AG04450 (cell line): ENCODE data around the gene GTSE1. TPM values are rescaled to one million over a fixed set of nuclear protein-coding genes. Genes with fewer than 3 reads are reported as not detected.

Experiments used
- CTCF ChIA-PET: fragments of 300-600, 350-600 bp; formaldehyde crosslinking; extraction: SDS; loops from one replicate; lab custom pipeline; 2022; ENCODE audit warnings: antibody characterized with exemption, inconsistent platforms; lab: Charles Lee
- POLR2A ChIA-PET: fragments of 350-600 bp; formaldehyde crosslinking; extraction: SDS; loops from one replicate; lab custom pipeline; 2021; ENCODE audit warnings: antibody characterized with exemption, inconsistent platforms; lab: Yijun Ruan, JAX
- DNase-seq: peaks from one replicate; pipeline ENCODE4 v3.0.0-alpha.2; 2011; ENCODE audit warnings: low read depth, low spot score
- H3K27ac ChIP-seq: one replicate; pipeline ENCODE4 v1.5.1; 2012; ENCODE audit warnings: low read depth, low read length, control low read depth
- H3K27me3 ChIP-seq: one replicate; pipeline ENCODE4 v1.6.0; 2012; ENCODE audit warnings: low read length; ENCODE audit not compliant: control insufficient read depth, insufficient read depth
- H3K4me3 ChIP-seq: 2 replicates; pipeline ENCODE4 v1.5.1; 2011; ENCODE audit warnings: mild to moderate bottlenecking, low read depth, low read length, control low read depth
- H3K9me3 ChIP-seq: 2 replicates; pipeline ENCODE4 v1.5.1; 2012; ENCODE audit warnings: low read length; ENCODE audit not compliant: control insufficient read depth, insufficient read depth
- polyA plus RNA-seq: library from polyadenylated mRNA; depleted of rRNA; stranded (reverse); fragments of >200 nt; gene quantifications from 2 replicates; pipeline ENCODE4 v1.2.3, GENCODE V29; 2011
- TF ChIP-seq, protein P1 (sequence below): IDR thresholded peaks from 2 replicates; pipeline ENCODE4 v1.5.1; 2011; ENCODE audit warnings: low read depth, low read length, control low read depth, inconsistent platforms

Gene GTSE1
- polyA plus RNA-seq, 1 experiment, result 4.0 TPM

DNA sequence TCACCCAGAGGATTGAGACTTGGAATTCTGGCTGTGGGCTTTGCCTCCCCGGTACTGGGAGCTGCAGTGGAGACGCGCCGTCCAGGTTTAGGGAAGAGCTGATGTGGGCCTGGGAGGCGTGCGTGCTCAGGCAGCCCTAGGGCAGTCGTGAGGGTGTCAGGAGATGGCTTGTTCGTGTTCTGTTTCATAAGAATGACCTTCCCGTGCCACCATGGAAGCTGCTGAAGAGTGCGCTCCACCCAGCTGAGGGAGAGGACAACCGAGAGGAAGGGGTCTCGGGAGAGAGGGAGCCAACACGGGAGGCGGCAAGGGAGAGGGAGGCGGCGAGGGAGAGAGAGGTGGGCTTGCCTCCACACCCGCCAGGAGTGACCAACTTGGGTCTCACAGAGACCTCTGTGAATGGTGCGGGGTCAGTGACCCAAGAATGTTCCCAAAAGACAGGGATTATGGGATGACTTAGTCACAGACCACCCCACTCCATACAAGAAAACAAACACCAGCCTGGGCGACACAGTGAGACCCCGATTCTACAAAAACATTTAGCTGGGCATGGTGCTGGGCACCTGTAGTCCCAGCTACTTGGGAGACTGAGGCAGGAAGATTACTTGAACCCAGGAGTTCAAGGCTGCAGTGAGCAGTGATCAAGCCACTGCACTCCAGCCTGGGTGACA lies 24.2 kb downstream of the GTSE1 start:
- Histone ChIP-seq H3K27ac (no peak overlapping the region), H3K9me3 (no peaks in the 10 kb centered on the region; the same call in 1 of the 2 replicates), H3K4me3 (no peak overlapping the region), H3K27me3 (no peaks in the 10 kb centered on the region)
- ChIA-PET CTCF (no interaction called here), POLR2A (no interaction called here)
- DNase-seq, result no peak
- TF ChIP-seq, protein P1, sequence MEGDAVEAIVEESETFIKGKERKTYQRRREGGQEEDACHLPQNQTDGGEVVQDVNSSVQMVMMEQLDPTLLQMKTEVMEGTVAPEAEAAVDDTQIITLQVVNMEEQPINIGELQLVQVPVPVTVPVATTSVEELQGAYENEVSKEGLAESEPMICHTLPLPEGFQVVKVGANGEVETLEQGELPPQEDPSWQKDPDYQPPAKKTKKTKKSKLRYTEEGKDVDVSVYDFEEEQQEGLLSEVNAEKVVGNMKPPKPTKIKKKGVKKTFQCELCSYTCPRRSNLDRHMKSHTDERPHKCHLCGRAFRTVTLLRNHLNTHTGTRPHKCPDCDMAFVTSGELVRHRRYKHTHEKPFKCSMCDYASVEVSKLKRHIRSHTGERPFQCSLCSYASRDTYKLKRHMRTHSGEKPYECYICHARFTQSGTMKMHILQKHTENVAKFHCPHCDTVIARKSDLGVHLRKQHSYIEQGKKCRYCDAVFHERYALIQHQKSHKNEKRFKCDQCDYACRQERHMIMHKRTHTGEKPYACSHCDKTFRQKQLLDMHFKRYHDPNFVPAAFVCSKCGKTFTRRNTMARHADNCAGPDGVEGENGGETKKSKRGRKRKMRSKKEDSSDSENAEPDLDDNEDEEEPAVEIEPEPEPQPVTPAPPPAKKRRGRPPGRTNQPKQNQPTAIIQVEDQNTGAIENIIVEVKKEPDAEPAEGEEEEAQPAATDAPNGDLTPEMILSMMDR, result no peak

DNA sequence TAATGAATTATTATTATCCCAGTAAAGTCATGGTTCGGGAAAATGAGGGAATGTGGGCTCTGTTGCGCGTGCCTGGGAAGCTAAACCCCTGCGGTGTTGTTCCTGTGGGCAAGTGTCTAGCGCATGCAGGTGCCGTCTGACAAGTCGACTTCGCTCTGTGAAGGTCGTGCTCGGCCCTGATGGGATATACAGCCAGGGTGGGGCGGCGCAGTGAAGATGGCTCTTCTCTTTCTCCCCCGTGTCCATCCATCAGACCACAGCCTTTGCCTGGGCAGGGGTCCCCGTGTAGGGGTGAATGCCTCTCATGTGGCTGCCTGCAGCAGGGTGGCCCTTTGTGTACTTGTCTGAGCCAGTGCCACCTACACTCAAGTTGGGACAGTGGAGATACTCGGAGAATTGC lies 26.0 kb downstream of the GTSE1 start:
- no peak overlapping the region for H3K4me3 ChIP-seq
- no peak overlapping the region for H3K27ac ChIP-seq
- DNase-seq, result no peak
- POLR2A ChIA-PET, result no interaction called here
- TF ChIP-seq, protein P1, result no peak
- H3K27me3 ChIP-seq, result no peaks in the 10 kb centered on the region
- H3K9me3 ChIP-seq, result no peaks in the 10 kb centered on the region; the same call in 1 of the 2 replicates
- CTCF ChIA-PET, result no interaction called here

DNA sequence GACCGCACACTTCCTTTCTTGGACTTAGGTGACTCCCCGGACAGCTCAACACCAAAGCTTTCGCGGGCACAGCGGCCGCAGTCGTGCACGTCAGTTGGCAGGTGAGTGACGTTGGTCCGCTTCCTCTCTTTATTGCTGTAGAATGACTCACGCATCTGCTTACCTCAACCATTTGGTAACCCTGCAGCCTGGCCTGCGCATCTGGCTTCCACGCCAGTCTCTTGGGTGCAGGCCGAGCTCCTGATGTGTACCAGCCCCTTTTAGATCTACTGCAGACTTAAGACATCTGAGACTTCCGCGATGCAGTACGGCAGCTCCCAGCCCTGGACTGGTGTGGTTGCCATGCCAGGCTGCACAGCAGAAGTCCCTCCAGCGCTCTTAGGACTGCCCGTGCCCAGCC lies 26.5 kb downstream of the GTSE1 start:
- H3K4me3 ChIP-seq, result no peak overlapping the region
- no peak for DNase-seq
- TF ChIP-seq, protein P1, result no peak
- POLR2A ChIA-PET, result no interaction called here
- no peaks in the 10 kb centered on the region; the same call in 1 of the 2 replicates for H3K9me3 ChIP-seq
- H3K27ac ChIP-seq, result no peak overlapping the region
- H3K27me3 ChIP-seq, result no peaks in the 10 kb centered on the region
- CTCF ChIA-PET, result no interaction called here

DNA sequence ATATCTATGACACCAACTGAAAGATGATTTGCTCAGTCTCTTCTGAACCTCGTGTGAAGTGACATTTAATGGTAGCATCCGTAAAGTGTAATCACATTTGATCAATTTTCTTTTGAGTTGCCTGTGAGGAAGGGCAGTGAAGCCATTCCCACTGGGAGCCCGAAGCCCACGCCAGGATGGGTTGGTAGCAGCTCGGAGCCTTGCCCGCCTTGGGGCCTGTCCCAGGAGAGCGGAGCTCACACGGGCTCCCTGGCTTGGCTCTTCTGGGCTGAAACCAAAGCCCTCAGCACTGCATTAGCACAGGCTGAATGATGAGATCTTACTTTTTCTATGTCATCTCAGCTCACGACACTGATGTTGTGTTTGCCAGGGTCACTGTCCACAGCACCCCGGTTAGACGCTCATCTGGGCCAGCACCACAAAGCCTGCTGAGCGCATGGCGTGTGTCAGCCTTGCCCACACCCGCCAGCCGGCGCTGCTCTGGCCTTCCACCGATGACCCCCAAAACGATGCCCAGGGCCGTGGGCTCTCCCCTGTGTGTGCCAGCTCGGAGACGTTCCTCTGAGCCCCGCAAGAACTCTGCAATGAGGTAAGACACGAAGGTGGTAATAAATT lies 29.5 kb downstream of the GTSE1 start:
- ChIA-PET POLR2A (no interaction called here), CTCF (interaction anchor here (1.4 kb wide), 1 partner anchor 203 kb away, joined by 3 read pairs; no protein-coding TSS in a partner anchor)
- TF ChIP-seq, protein P1, result no peak

More for the DNA sequence above, 29.5 kb downstream of the GTSE1 start:
- Histone ChIP-seq H3K27ac (no peak overlapping the region), H3K27me3 (no peaks in the 10 kb centered on the region), H3K4me3 (no peak overlapping the region), H3K9me3 (no peaks in the 10 kb centered on the region; the same call in 1 of the 2 replicates)
- no peak for DNase-seq
